Right kidney (tissue), 1 donor: Measurements from ENCODE around the gene HOXA4.

Experiments
- DNase-seq: peaks from one replicate; pipeline ENCODE4 v3.0.0-alpha.2; 2016

HOXA4 gene

GRCh38 chr7:27159266-27160144 is 28.9 kb upstream of the HOXA4 start:
- DNase-seq, result peak; percentile 83

DNA sequence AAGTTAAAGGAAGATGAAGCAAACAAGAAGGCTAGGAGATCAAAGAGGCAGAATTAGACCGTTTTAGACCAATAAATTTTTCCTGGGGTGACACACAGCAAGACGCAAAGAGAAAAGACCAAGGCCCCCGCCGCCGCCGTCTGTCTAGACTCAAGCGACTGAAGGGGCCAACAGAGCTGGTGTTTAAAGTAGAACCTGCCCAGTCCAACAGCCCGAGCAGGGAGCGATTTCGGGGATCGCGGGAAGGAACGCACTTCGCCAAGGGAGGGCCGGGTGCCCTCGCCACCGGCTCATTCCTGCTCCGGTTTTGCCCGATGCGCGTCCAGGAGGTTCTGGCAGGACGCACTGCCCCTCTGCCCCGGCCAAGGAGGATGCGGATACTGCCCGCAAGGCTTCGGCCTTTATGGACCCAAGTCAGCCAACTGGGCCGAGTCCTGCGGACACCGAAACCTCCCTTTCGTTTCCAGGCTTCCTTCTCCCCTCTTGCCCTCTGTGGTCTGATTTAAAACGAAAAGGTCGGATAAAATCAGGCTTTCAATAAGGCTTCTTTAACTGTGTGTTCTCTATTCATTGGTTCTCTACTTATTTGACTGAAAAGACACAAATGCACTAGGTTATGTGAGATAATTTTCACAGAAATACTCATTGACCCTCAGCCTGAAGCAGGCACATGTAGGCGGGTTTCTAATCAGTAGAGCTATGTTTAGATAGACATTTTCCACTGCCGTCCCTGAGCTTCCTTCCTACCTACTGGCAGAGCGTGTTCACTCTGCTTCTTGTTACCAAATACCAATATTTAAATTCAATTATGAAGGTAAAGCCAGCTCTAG is 28.1 kb upstream of the HOXA4 start:
- peak; percentile 81 for DNase-seq

DNA sequence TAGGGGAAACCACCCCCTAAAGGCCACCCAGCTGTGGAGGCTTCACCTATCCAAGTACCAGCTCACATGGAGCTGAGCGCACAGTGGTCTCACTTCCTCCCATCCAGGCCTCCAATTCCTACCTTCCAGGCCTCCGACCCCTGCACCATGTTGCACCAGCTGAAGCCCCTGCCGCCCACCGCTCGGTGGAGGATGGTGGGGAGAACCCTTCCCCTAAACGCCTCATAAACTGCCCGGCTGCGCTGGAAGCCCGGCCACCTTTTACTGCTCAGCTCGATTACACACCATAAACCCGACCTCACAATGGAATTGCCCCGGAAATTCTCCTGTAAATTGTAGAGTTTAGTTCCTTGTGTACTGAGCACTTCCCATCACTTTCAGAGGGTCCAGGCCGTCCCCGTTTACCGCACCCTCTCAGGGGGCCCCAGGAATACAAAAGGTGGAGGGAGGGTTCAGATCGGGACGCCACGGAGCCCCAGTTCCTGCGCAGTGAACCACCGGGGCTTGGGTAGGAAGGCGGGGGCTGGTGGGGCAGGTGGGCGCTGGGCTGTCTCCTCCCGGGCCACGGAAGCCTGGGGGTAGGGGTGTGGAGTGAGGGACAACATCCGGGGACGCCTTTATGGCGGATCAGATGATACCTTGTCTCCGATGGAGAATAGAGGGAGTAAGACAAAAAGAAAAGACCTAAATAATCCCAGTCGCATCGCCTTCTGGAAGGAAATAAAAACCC is 27.3 kb upstream of the HOXA4 start:
- DNase-seq, result peak; percentile 83

DNA sequence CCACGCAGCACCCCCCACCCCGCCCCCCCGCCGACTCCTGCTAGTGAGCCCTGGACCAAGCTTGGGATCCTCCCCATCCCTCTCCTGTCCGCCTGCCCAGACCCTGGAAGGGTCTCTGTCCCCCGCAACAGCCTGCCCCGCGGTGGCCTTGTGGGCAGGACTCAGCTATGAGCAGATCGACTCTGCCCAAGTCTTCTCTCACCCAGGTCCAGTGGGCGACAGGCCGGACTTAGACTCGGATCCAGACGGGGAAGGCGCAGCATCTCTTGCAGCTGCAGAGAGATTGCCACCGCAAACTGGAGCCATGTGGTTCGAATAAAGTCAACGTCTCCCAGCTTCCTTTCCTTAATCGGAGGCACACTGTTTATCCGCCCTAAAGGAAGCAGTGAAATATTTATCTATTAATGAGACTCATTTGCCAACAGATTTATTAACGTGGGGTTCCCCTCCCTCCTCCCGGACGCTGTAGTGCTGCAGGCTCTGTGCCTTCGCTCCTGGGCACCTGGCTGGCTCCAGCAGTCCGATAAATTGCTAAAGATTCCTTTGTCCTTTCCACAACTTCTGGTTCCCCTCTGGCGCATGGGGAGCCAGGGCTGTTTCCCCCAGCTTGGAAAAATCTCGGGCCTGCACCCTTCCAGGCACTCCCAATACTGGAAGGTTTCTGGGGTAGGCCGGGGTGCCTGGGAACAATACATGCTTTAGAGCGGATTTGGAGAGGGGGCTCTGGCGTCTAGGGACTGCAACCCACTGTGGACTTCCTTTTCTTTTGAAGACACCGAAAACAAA is 26.6 kb upstream of the HOXA4 start:
- peak; percentile 87 for DNase-seq

- peak; percentile 85 for DNase-seq
These were observed 25.9 kb upstream of the HOXA4 start, which contains the start of gene HOXA7 for GRCh38 chr7:27156508-27156898. HOXA7 (minus strand) TSS chr7:27156675; CDS start chr7:27156545, 130 bp downstream.

GRCh38 chr7:27155816-27156507 is 25.4 kb upstream of the HOXA4 start:
- peak; percentile 81 for DNase-seq

GRCh38 chr7:27154901-27155815 is 24.6 kb upstream of the HOXA4 start:
- peak; percentile 82 for DNase-seq

DNA sequence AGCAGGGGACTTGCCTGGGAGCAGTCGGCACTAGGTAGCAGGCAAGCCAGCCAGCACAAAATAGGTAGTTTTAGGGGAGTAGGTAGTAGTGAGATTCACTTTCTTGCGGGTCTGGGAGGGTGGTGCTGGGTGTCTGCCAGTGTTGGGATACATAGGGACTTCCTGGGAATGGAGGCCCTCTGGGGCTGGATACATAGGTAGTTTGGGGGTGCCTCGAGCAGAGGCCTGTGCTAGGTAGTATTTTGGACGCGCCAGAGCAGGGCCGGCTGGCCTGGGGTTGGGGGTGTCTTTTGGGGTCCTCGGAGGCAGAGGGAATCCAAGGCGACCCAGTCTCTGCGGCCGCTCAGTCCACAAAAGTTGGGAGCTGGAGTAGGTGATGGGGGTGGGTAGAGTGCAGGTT is 23.8 kb upstream of the HOXA4 start:
- DNase-seq, result no peak

GRCh38 chr7:27153526-27153925 is 23.0 kb upstream of the HOXA4 start:
- no peak for DNase-seq

DNA sequence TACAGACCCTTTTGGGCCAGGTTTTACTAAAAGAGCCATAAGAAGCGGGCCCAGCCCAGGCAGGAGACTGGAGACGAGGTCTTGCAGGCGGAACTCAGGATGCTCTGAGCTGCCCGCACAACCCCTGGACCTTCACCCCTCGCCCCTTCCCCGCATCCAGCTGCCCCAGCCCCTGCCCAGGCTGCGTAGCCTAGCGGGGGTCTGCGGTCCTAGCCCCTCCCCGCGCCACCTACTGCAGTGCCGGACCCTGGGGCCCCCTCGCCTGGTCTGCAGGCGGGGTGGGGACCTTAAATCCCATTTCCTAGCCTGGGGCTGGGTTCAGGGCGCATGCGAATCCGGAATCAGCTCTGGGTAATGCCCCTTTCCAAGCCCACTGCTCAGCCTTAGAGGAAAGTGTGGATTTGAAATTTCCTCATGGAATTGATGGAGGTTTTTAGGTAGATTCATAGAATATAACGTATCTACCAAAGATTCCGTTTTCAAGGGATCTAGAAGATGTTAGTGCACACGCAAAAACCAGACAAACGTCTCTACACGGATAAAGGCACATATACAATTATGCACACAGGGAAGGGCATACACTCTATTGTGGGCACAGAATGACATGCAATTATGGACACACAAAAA is 22.4 kb upstream of the HOXA4 start:
- peak; percentile 81 for DNase-seq

- DNase-seq, result peak; percentile 88
These were observed 21.6 kb upstream of the HOXA4 start, which contains the start of gene HOXA3 for GRCh38 chr7:27151931-27152815. HOXA3 (minus strand) TSS chr7:27152583; CDS start chr7:27110640, 41,943 bp downstream.

GRCh38 chr7:27151341-27151930 is 20.9 kb upstream of the HOXA4 start:
- no peak for DNase-seq

GRCh38 chr7:27150568-27151340 is 20.2 kb upstream of the HOXA4 start:
- peak; percentile 95 for DNase-seq

DNA sequence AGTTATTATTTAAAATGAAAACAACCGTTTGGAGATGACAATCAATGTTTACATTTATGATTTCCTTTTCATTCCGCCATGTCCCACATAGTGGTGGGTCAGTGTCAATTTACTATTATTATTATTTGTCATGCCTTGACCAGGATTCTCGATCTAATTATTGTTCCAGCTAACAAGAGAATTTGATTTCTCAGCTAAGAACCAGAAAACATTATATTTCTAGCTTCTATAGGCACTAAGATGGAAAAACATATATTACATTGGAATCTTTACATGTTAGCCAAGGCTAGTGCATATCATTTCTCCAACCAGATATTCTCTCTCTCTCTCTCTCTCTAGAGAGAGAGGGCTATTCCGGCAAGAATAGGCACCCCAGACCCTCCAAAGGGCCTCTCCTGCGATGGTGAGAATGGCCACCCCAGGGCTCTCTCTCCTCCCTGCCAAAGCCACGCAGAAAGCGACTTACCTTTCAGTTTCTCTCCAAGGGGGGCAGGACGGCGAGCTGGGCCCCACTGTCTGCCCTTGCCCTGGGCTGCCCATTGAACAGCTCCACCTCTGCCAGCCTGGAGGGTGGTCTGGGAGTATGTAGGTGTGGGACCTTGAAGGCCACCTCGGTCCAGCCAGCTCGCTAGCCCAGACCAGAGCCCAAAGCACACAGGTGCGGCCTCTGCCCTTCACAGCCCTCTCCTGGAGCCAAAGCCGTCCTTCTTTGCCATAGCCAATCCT is 19.4 kb upstream of the HOXA4 start:
- no peak for DNase-seq

DNA sequence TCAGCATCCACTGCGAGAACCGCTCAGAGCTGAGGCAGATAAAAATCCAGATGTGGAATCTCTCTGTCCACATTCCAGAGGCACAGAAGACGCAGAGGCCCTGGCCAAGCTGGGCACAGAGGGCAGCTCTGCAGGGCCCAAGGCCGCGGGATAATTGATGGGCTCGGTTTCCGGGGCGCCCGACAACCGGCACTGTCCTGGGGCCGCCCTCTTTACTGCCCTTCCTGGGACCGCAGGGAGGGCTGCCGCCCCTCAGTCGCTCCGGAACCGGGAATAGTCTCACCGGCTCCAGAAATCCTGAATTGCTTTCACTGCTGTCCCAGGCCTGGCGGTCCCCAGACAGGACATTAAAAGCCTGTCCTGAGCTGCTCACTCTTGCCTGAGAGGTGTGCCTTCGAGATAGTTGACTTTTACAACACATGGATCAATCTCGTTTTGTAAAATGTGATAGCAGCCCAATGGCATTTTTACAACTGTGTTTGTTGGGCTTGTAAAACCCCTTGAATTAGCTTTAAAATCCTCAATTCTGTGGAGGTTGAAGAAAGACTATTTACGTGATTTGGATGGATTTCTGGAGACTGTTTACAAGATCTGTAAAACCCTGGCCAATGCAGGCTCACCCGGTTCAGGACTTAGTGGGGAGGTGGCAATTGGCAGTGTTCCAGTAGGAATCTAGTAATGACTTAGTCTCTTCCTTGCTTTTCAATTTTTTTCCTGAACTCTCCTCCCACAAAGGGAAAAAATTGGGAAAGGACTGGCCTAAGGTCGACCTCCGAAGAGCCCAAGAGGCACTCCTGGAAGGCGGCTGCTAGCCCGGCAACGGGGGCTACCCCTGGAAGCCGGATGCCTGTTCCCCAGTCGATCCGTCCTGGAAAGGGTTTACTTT is 18.4 kb upstream of the HOXA4 start:
- no peak for DNase-seq
